Measurements from ENCODE around the gene LRRC3C.
A peak's percentile ranks its signal among the peaks of the same experiment; 100 is the strongest.
"Not testable (repeated sequence)": the region's sequence is repeated elsewhere in the genome, so short reads cannot be mapped to it uniquely, and the experiment has no call there.

LRRC3C gene

DNA sequence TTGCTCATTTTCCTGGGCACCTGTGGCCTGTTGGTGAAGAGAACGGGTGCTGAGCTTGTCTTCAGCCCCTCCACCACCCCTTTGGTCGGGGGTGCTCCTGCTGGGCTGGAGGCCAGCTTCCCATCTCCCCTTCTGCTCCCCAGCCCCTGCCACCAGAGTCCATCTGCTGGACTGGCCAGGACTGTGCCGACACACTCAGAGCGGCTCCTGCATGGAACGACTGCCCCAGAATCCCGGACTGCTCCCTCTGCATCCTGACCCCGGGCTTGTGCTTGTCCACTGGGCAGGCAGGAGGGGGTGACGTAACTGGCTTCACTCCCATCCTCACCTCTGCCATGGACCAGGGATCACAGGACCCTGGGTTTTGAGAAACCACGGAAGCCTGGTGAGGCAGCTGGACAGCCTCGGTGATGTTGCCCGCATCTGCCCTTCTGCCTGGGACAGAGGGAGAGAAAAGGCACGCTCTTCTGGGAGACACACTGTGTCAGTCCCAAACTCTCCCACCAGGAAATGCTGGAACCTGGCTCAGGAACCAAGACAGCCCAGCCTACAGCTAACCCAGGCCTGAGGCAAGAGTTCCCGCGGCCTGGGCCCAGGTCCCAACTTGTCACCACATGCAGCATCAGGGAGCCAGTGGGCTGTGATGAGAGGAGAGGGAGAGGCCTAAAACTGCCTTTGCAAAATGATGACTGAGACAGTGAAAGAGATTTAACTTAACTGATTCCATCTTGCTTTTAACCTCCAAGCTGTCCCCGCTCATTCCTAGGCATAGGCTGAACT, 19.2 kb downstream of the LRRC3C start:
- no peak for DNase-seq (ENCODE audit: low read depth, low spot score)

DNA sequence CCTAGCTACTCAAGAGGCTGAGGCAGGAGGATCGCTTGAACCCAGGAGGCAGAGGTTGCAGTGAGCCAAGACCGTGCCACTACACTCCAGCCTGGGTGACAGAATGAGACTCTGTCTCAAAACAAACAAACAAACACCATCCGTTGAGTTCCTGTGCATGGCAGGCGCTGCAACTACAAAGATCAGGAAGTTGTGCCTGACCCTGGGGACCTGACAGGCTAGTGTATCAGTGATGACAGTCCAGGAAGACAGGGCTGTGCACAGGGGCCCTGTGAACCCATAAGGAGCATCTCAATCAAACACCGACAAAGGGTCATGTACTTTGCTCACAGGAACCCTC, 20.9 kb downstream of the LRRC3C start:
- DNase-seq (ENCODE audit: low read depth, low spot score) = not testable (repeated sequence)

DNA sequence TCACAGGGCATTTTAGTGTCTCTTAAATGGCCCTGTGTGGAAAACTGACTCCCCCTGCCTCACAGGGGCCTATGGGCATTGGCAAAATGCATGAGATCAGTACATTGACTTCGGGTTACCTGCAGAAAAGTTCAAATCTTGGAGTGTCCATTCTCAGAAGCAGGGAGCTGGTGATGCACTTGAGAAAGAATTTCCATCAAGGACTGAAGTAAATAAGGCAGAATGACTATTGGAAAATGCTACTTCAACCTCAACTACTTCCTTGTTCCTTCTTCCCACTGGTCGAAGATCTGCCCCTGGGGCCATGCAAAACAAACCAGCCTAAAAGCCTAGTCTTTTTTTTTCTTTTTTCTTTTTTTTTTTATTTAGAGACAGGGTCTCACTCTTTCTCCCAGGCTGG, 21.5 kb downstream of the LRRC3C start:
- DNase-seq (ENCODE audit: low read depth, low spot score) = no peak

- no peak for DNase-seq (ENCODE audit: low read depth, low spot score)
These were observed 23.4 kb downstream of the LRRC3C start for GRCh38 chr17:39950871-39951348.

DNA sequence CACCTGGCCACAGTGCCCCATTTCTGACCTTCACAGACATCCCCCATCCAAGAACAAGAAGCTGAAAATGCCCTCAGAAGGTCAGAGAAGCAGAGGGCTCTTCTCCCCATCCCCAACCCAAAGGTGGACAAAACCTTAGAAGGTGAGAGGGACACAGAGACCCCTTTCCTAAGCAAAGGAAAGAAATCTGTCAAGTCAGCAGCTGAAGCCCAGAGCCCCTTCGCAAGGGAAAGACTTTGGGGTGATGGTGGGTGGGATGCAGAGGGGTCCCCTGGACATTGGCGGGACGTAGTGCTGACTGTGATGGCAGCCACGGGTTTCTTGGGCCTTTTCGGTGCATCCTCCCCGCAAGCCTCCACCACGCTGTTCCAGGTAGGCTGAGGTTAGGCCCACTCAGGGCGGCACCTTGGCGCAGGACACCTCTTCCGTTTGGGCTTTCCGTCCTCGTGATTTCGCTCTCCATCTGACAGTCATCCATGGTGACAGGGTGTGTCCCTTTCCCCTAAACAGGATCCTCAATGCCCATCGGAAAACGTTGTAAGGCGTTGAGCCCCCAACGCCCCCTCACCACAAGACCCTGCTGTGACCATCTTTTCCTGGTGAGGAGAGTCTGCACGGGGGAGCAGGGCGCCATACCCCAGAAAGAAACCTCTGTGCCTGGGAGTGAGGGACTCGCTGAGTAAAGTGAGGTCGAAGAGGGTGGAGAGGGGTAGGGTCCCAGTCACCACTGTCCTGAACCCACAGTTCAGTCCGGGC, 24.6 kb downstream of the LRRC3C start:
- DNase-seq (ENCODE audit: low read depth, low spot score) = no peak

DNA sequence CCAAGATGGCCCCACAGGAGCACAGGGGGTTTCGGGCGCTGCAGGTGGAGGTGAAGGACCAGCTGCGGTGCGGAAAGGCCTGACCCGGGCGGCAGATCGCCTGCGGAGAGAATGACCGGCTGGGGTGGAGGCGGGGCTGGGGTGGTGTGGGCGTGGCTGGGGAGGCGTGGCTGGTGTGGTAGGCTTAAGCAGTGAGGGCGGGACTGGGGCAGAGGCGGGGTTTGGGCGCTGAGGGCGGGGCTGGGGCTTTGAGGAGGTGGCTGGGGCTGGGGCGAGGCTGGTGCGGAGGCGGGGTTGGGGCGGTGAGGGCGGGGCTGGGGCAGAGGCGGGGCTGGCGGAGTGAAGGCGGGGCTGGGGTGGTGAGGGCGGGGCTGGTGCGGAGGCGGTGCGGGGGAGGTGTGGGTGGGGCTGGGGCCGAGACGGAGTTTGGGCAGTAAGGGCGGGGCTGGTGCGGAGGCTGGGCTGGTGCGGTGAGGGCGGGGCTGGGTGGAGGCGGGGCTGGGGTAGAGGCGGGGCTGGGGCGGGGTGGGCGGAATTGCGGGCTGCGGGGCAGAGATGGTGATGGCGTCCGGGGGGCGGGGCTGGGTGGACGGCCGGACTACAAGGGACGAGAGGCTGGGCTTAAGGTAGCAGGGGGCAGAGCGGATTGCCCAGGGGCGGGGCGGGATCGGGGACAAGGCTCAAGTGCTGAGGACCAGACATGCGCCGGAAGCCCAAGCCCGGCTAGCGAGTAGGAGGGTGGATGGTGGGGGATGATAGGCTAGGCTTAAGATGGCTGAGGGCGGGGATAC, 25.3 kb downstream of the LRRC3C start:
- DNase-seq (ENCODE audit: low read depth, low spot score) = peak; percentile 98

GRCh38 chr17:39953471-39953888, 25.9 kb downstream of the LRRC3C start:
- DNase-seq (ENCODE audit: low read depth, low spot score) = no peak

DNA sequence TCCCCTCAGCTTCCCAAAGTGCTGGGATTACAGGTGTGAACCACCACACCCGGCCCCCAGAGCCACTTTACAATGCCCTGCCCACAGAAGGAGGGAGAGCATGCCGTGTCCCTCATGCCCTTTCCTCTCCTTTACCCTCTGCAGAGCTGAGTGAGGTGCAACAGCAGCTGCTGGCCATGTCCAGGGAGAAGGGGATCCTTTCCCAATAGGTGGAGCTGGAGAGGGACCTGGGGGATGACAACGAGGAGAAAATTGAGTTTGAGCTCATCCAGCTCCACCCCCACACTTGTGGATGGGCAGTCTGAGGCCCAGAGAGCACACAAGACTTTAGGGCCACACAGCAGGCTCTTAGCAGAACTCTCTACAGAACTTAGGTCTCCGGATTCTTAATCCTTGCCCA, 27.3 kb downstream of the LRRC3C start:
- no peak for DNase-seq (ENCODE audit: low read depth, low spot score)

DNA sequence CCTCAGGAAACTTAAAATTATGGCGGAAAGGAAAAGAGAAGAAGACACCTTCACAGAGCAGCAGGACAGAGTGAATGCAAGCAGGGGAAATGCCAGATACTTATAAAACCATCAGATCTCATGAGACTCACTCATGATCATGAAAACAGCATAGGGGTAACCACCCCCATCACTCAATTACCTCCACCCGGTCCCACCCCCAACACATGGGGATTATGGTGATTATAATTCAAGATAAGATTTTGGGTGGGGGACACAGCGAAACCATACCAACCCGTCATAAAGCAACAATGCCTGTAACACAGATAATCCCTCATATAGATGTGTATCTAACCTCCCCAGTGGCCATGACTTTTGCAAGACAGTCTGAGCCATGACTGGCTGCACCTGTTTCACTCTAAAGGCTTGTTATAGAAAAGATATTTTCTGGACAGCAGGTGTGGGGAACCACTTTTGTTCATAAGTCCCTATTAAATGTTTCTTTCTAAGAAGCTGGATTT, 28.2 kb downstream of the LRRC3C start:
- no peak for DNase-seq (ENCODE audit: low read depth, low spot score)

DNA sequence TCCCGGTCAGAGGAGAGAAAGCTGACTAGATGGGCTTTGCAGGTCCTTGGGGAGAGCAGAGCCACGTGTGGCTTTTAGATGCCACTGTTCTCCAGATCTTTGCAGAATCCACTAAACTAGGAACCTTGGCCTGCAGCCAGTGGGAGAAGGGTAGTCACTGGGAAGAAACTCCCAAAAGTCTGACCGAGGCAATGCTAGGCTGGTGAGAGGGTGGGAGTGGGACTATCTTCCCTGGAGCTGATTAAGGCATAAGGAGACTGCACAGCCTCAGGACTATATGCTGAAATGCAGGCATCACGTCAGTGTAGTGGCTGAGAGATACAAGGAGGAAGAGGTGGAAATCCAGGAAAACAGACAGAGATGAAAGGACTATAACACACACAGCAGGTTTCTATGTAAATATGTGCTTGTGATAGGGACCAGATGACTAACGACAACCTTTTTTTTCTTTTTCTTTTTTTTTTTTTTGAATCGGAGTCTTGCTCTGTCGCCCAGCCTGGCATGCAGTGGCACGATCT, 33.1 kb downstream of the LRRC3C start:
- no peak for DNase-seq (ENCODE audit: low read depth, low spot score)

DNA sequence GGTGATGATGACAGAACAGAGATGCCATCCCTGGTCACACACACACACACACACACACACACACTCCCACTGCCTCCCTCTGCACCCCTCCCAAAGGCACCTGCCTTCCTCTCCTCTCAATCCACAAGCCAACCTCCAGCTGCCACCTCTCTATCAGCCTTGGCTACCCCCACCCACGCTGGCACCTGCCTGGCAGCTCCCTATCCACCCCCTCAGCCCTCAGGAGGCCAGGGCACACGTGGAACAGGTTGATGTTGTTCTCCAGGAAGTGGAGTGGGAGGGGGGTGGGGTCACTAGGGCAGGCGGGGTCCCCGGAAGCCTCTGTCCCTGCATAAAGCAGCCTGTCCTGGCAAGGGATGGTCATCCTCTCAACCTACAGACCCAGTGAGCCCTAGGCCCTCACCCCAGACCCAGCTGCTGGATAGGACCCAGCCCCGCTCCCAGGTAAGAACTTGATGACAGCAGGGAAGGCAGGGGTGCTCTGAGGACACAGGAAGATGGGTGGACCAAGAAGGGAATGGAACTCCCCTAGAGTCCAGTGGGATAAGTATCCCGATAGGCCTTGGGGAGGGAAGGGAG, 35.2 kb downstream of the LRRC3C start, which contains the start of gene GSDMA:
GSDMA (plus strand) TSS at position 363 of the 579 bp plus-strand sequence. CDS start 2,684 bp downstream, outside the sequence.
- no peak for DNase-seq (ENCODE audit: low read depth, low spot score)

DNA sequence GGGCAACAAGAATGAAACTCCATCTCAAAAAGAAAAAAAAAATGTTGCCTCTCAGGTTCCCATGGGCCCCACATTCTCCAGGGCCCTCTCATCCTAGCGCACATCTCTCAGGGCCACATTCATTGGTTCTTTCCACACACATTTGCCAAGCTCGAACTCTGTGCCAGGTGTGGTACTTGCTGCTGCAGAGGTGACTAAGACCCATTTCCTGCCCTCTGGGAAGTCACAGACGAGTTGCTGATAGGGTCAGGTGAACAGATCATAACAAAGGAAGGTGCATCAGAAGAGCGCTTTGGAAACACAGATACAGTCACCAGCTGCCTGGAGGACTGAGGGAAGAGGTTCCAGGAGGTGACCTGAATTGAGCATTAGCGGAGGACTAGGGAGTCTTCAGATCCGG, 36.3 kb downstream of the LRRC3C start:
- no peak for DNase-seq (ENCODE audit: low read depth, low spot score)

- DNase-seq (ENCODE audit: low read depth, low spot score) = no peak
These were observed 37.6 kb downstream of the LRRC3C start for GRCh38 chr17:39965017-39965699.

DNA sequence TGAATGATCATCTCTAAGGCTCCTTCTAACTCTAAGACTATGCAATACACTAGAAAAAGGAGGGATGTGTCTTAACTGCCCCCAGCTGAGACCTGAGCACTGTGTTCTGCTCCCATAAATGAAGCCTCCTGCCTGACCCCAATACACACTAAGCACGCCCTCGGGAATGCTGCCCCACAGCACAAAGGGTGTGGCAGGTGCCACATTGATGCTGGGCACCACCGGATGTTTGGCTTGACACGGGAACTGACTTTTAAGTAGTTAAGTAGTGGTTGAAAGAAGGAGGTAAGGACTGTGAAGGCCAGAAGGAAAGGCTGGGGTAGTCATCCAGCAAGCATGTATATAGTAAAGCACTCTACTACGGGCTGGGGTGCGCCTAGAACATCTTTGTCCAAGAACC, 39.2 kb downstream of the LRRC3C start:
- DNase-seq (ENCODE audit: low read depth, low spot score) = no peak

GRCh38 chr17:39968761-39969160, 41.2 kb downstream of the LRRC3C start:
- DNase-seq (ENCODE audit: low read depth, low spot score) = no peak

- no peak for DNase-seq (ENCODE audit: low read depth, low spot score)
These were observed 41.8 kb downstream of the LRRC3C start for GRCh38 chr17:39969375-39969774.

DNA sequence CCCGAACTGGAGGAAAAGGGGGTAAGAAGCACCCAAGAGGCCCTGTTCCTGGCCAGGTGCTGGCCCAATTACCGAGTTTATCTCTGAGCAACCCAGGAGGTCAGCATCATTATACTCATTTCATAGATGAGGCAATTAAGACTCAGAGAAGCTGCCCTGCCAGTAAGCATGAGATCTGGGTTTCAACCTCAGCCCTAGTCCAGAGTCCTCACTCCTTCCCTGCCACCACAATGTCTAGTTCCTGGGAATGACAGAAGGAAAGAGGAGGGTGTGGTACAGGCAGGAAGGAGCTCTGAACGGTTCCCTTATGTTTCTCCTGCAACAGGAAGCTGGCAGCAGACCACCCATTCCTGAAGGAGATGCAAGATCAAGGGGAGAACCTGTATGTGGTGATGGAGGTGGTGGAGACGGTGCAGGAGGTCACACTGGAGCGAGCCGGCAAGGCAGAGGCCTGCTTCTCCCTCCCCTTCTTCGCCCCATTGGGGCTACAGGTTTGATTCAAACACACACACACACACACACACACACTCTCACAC, 42.7 kb downstream of the LRRC3C start:
- DNase-seq (ENCODE audit: low read depth, low spot score) = no peak

GRCh38 chr17:39971076-39971603, 43.6 kb downstream of the LRRC3C start:
- DNase-seq (ENCODE audit: low read depth, low spot score) = no peak

GRCh38 chr17:39972271-39972670, 44.7 kb downstream of the LRRC3C start:
- no peak for DNase-seq (ENCODE audit: low read depth, low spot score)

- no peak for DNase-seq (ENCODE audit: low read depth, low spot score)
These were observed 46.0 kb downstream of the LRRC3C start for GRCh38 chr17:39973496-39973895.

Data from astrocyte of the hippocampus (primary cell).